Endodermal cell (in vitro differentiated cells): ENCODE data around the gene KCNMA1. TPM values are rescaled to one million over a fixed set of nuclear protein-coding genes. Genes with fewer than 3 reads are reported as not detected.

ENCODE experiments used
- DNase-seq: peaks from one replicate; pipeline ENCODE4 v3.0.0-alpha.2; 2017
- H3K27ac ChIP-seq: 2 replicates; pipeline ENCODE4 v1.5.1; 2013; ENCODE audit warnings: mild to moderate bottlenecking, low read depth, low read length, moderate library complexity
- H3K27me3 ChIP-seq: 2 replicates; pipeline ENCODE4 v1.6.1; 2013; ENCODE audit warnings: mild to moderate bottlenecking, low read length, moderate library complexity; ENCODE audit not compliant: insufficient read depth, control insufficient read depth, poor library complexity, severe bottlenecking
- H3K36me3 ChIP-seq: 2 replicates; pipeline ENCODE4 v1.7.0; 2013; ENCODE audit warnings: mild to moderate bottlenecking, low read length, moderate library complexity; ENCODE audit not compliant: control insufficient read depth, insufficient read depth
- H3K4me1 ChIP-seq: one replicate; pipeline ENCODE4 v1.7.0; 2013; ENCODE audit warnings: low read length; ENCODE audit not compliant: control insufficient read depth, insufficient read depth
- H3K4me3 ChIP-seq: 2 replicates; pipeline ENCODE4 v1.5.1; 2013; ENCODE audit warnings: mild to moderate bottlenecking, low read length, moderate library complexity
- H3K9ac ChIP-seq: 2 replicates; pipeline ENCODE4 v1.6.1; 2013; ENCODE audit warnings: mild to moderate bottlenecking, low read length, moderate library complexity; ENCODE audit not compliant: poor library complexity, severe bottlenecking; ENCODE audit errors: extremely low read depth
- H3K9me3 ChIP-seq: 2 replicates; pipeline ENCODE4 v1.6.1; 2013; ENCODE audit warnings: mild to moderate bottlenecking, low read length, moderate library complexity; ENCODE audit not compliant: control insufficient read depth
- H3K27ac Mint-ChIP-seq: 2 replicates; pipeline ENCODE4 v1.8.0; 2020; ENCODE audit warnings: mixed read lengths
- H3K27me3 Mint-ChIP-seq: 2 replicates; pipeline ENCODE4 v1.8.0; 2021; ENCODE audit warnings: mild to moderate bottlenecking, mixed read lengths; ENCODE audit not compliant: insufficient read depth
- H3K36me3 Mint-ChIP-seq: 2 replicates; pipeline ENCODE4 v1.8.0; 2020; ENCODE audit warnings: low read depth, mixed read lengths
- H3K4me1 Mint-ChIP-seq: 2 replicates; pipeline ENCODE4 v1.8.0; 2020; ENCODE audit warnings: mixed read lengths
- H3K4me3 Mint-ChIP-seq: 2 replicates; pipeline ENCODE4 v1.8.0; 2020; ENCODE audit warnings: mild to moderate bottlenecking, moderate library complexity, mixed read lengths
- H3K9me3 Mint-ChIP-seq: 2 replicates; pipeline ENCODE4 v1.8.0; 2020; ENCODE audit warnings: mild to moderate bottlenecking, mixed read lengths
- CTCF ChIP-seq: fragments of 200-600 bp; sonication (generic); conservative IDR thresholded peaks from 2 replicates; pipeline ENCODE4 v1.5.0; 2021; ENCODE audit warnings: antibody characterized with exemption, mild to moderate bottlenecking
- WGBS, 2 experiments: methylation state at CpG; one replicate each; pipeline versions ENCODE4 v1.1.5 to v1.1.7; 2013; ENCODE audit warnings: missing lambda C conversion rate in 2 of 2, mixed read lengths in 1 of 2; ENCODE audit not compliant: insufficient coverage in 1 of 2, insufficient read length in 1 of 2; 5-methylcytosine and 5-hydroxymethylcytosine counted together
- total RNA-seq, 2 donors: library from RNA; stranded (reverse); fragmentation: NEBNext Ultra II Directional in 1 of 2; extraction: Animal tissue kit (Norgen Biotek cat#: 25700) in 1 of 2; gene quantifications; 2 replicates in 1 of 2; 3 replicates in 1 of 2; pipeline ENCODE4 v1.2.1, GENCODE V29; 2021

KCNMA1 gene
- total RNA-seq, 2 donors from 2014 or later = 0.55 to 1.3 TPM

- H3K4me1 Mint-ChIP-seq = peaks cover 4% of the 10 kb centered on the region
- 93 to 100% methylated on average over 1 of the region's 2 CpGs for WGBS, 2 experiments
- no peaks in the 10 kb centered on the region for H3K36me3 Mint-ChIP-seq
- H3K4me1 ChIP-seq = no peaks in the 10 kb centered on the region
- DNase-seq = no peak
- peaks cover 17% of the 10 kb centered on the region for H3K27me3 ChIP-seq
- no peak for TF ChIP-seq CTCF
- no peak overlapping the region for H3K27ac ChIP-seq
- H3K27ac Mint-ChIP-seq = no peak overlapping the region
- no peaks in the 10 kb centered on the region for H3K27me3 Mint-ChIP-seq
- H3K4me3 ChIP-seq = no peak overlapping the region
- H3K9ac ChIP-seq = no peak overlapping the region
- no peak overlapping the region for H3K4me3 Mint-ChIP-seq
- no peaks in the 10 kb centered on the region for H3K36me3 ChIP-seq
- no peaks in the 10 kb centered on the region for H3K9me3 Mint-ChIP-seq
- no peaks in the 10 kb centered on the region for H3K9me3 ChIP-seq
Observed at GRCh38 chr10:76972541-76972940, 665.1 kb downstream of the KCNMA1 start.

DNA sequence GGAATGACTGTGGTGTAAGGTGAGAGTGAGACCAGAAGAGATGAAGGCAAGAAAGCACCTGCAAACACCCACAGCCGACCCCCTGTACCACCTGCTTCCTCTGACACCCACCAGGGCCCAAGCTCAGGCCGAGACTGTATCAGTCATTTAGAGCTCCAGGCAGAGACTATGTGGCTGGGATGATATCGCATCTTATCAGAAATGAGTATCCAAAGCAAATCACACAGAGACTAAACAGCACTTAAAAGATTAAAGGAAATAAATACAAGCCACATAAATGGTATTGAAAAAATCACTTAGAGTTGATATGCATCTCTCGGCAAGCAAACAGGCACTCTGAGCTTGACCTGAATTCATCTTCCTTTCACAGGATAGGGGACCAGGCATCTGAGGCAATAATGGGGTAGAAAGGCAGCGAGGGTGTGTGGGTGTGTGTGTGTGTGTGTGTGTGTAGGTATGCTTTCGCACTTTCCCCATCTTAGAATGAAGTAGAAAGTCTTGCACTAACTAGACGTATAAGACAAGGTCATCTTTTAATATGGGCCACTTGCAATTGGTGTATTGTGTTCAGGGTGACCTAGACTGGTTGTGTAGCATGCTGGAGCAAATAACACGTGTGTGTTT, 665.9 kb downstream of the KCNMA1 start:
- WGBS, 2 experiments = 96% methylated on average over 4 to 8 of the region's 8 CpGs
- no peak for DNase-seq
- Histone ChIP-seq H3K27me3 (peaks cover 17% of the 10 kb centered on the region), H3K4me1 (no peaks in the 10 kb centered on the region), H3K9ac (no peak overlapping the region), H3K36me3 (no peaks in the 10 kb centered on the region), H3K4me3 (no peak overlapping the region), H3K27ac (no peak overlapping the region), H3K9me3 (no peaks in the 10 kb centered on the region)
- Mint-ChIP-seq H3K36me3 (no peaks in the 10 kb centered on the region), H3K4me3 (no peak overlapping the region), H3K9me3 (no peaks in the 10 kb centered on the region), H3K27me3 (no peaks in the 10 kb centered on the region), H3K4me1 (peaks cover 4% of the 10 kb centered on the region), H3K27ac (no peak overlapping the region)
- no peak for TF ChIP-seq CTCF

DNA sequence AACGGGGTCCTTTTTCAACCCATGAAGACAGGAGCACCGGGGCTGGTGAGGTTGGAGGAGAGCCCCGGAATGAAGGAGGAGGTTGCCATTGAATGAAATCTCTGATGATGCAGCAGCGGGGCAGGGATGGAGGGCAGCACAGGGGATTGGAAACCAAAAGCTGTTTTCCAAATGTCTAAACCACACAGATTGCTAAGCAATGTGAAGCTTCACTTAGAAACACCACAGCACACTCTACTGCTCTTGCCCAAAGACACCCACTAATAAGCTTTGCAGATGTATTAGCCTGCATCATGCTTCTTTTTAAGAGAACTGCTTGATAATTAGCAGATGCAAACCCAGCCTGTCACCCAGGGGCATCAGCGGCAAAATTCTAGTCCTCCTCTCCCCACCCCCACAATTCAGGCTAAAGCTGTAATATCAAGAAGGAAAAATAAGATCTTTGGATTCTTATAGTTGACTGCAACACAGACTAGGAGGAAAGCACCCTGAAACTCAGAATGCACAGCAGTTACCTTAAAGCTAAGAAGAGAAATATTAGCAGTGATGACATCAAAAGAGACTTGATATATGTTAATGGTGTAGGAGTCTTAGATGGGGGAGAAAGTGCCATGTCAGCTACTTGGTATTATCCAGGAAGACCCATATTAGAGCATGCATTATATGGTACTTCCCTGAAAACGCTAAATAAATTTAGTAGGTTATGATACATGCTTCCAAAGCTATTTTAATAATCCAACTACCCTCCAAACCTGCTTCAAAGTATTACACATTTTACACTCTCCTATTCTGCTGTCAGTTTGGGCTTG, 666.7 kb downstream of the KCNMA1 start:
- Histone ChIP-seq H3K27ac (no peak overlapping the region), H3K9ac (no peak overlapping the region), H3K4me3 (no peak overlapping the region), H3K27me3 (peaks cover 17% of the 10 kb centered on the region), H3K9me3 (no peaks in the 10 kb centered on the region), H3K4me1 (no peaks in the 10 kb centered on the region), H3K36me3 (no peaks in the 10 kb centered on the region)
- peaks cover 4% of the 10 kb centered on the region for H3K4me1 Mint-ChIP-seq
- no peak for TF ChIP-seq CTCF
- no peak for DNase-seq
- H3K27ac Mint-ChIP-seq = no peak overlapping the region
- H3K9me3 Mint-ChIP-seq = no peaks in the 10 kb centered on the region
- 95% methylated on average over 4 to 6 of the region's 6 CpGs for WGBS, 2 experiments
- H3K4me3 Mint-ChIP-seq = no peak overlapping the region
- no peaks in the 10 kb centered on the region for H3K36me3 Mint-ChIP-seq
- H3K27me3 Mint-ChIP-seq = no peaks in the 10 kb centered on the region
